Ascending aorta (tissue), 2 donors: ENCODE results near the gene NCOA1. TPM values are rescaled to one million over a fixed set of nuclear protein-coding genes. Genes with fewer than 3 reads are reported as not detected.
"Not testable (repeated sequence)": the region's sequence is repeated elsewhere in the genome, so short reads cannot be mapped to it uniquely, and the experiment has no call there.

Source experiments
- DNase-seq, 2 donors: peaks; one replicate each; pipeline ENCODE4 v3.0.0-alpha.2; 2019; ENCODE audit warnings: low spot score in 2 of 2
- H3K27ac ChIP-seq, 2 donors: fragments of 200-600 bp; sonication (generic); one replicate each; pipeline ENCODE4 v1.5.1; 2016 to 2017; ENCODE audit warnings: mild to moderate bottlenecking in 1 of 2
- H3K27me3 ChIP-seq: fragments of 200-600 bp; sonication (generic); one replicate; pipeline ENCODE4 v1.5.1; 2017
- H3K36me3 ChIP-seq, 2 donors: fragments of 200-600 bp; sonication (generic); one replicate each; pipeline ENCODE4 v1.5.1; 2016
- H3K4me1 ChIP-seq, 2 donors: fragments of 200-600 bp; sonication (generic); one replicate each; pipeline ENCODE4 v1.5.1; 2016 to 2017; ENCODE audit warnings: mild to moderate bottlenecking in 1 of 2
- H3K4me3 ChIP-seq, 2 donors: fragments of 200-600 bp; sonication (generic); one replicate each; pipeline ENCODE4 v1.5.1; 2016 to 2017; ENCODE audit warnings: mild to moderate bottlenecking in 1 of 2
- H3K9me3 ChIP-seq, 2 donors: fragments of 200-600 bp; sonication (generic); one replicate each; pipeline ENCODE4 v1.5.1; 2016
- CTCF ChIP-seq, 3 experiments: fragments of 200-600 bp in 2 of 3; fragments of 450-650 bp in 1 of 3; sonication (generic) in 2 of 3; IDR thresholded peaks; one replicate each; pipeline ENCODE4 v1.5.1; 2016 to 2019; ENCODE audit warnings: antibody characterized with exemption in 3 of 3, mild to moderate bottlenecking in 1 of 3, moderate library complexity in 1 of 3
- intact Hi-C: fragments of 100-400 bp; cut with DNase I; formaldehyde crosslinking; loops from one replicate; pipeline ENCODE4 v1.15.1; 2023
- total RNA-seq: library from RNA; depleted of rRNA; stranded (reverse); fragments of >200 nt; gene quantifications from one replicate; pipeline ENCODE4 v1.1.0, GENCODE V29; 2016

NCOA1 gene
- total RNA-seq, 1 donor from 2014 or later = 19.3 TPM

GRCh38 chr2:24478243-24478642, 12.8 kb upstream of the NCOA1 start:
- Histone ChIP-seq H3K4me3 (no peak overlapping the region), H3K9me3 (no peaks in the 10 kb centered on the region), H3K4me1 (no peaks in the 10 kb centered on the region), H3K36me3 (no peaks in the 10 kb centered on the region), H3K27ac (no peak overlapping the region), H3K27me3 (no peaks in the 10 kb centered on the region)
- no peak for DNase-seq
- TF ChIP-seq CTCF (IDR thresholded peaks at IDR 0.05) = no peak
- intact Hi-C loops = no loop called here

- H3K9me3 ChIP-seq = no peaks in the 10 kb centered on the region
- no peak overlapping the region for H3K27ac ChIP-seq
- H3K36me3 ChIP-seq = no peaks in the 10 kb centered on the region
- DNase-seq = no peak
- H3K4me3 ChIP-seq = no peak overlapping the region
- H3K27me3 ChIP-seq = no peaks in the 10 kb centered on the region
- TF ChIP-seq CTCF (IDR thresholded peaks at IDR 0.05) = no peak
- intact Hi-C loops = no loop called here
- no peaks in the 10 kb centered on the region for H3K4me1 ChIP-seq
These were observed 10.8 kb upstream of the NCOA1 start for GRCh38 chr2:24480245-24480644.

GRCh38 chr2:24482251-24482971, 8.6 kb upstream of the NCOA1 start:
- no peaks in the 10 kb centered on the region for H3K36me3 ChIP-seq
- intact Hi-C loops = no loop called here

GRCh38 chr2:24482972-24483300, 8.1 kb upstream of the NCOA1 start:
- DNase-seq = no peak
- H3K27me3 ChIP-seq = no peaks in the 10 kb centered on the region
- H3K4me3 ChIP-seq = no peak overlapping the region
- no peak for TF ChIP-seq CTCF (IDR thresholded peaks at IDR 0.05)
- no peak overlapping the region for H3K27ac ChIP-seq
- H3K9me3 ChIP-seq = no peaks in the 10 kb centered on the region
- intact Hi-C loops = no loop called here
- H3K4me1 ChIP-seq = no peaks in the 10 kb centered on the region
- no peaks in the 10 kb centered on the region for H3K36me3 ChIP-seq

More at GRCh38 chr2:24482251-24482971, 8.6 kb upstream of the NCOA1 start:
- Histone ChIP-seq H3K27me3 (no peaks in the 10 kb centered on the region), H3K4me3 (no peak overlapping the region), H3K4me1 (no peaks in the 10 kb centered on the region), H3K9me3 (no peaks in the 10 kb centered on the region), H3K27ac (no peak overlapping the region)
- no peak for TF ChIP-seq CTCF (IDR thresholded peaks at IDR 0.05)
- DNase-seq = no peak

GRCh38 chr2:24484677-24485076, 6.4 kb upstream of the NCOA1 start:
- H3K27ac ChIP-seq, H3K4me1 ChIP-seq, H3K4me3 ChIP-seq, DNase-seq, H3K27me3 ChIP-seq, H3K36me3 ChIP-seq, H3K9me3 ChIP-seq, intact Hi-C loops: not testable (repeated sequence)

- H3K9me3 ChIP-seq = no peaks in the 10 kb centered on the region
- H3K36me3 ChIP-seq = no peaks in the 10 kb centered on the region
- H3K27me3 ChIP-seq = no peaks in the 10 kb centered on the region
- H3K4me3 ChIP-seq = no peak overlapping the region
- TF ChIP-seq CTCF (IDR thresholded peaks at IDR 0.05) = no peak
- H3K27ac ChIP-seq = no peak overlapping the region
- DNase-seq = no peak
- peaks cover 0 to 3% of the 10 kb centered on the region in 2 donors for H3K4me1 ChIP-seq
- intact Hi-C loops = no loop called here
These were observed 5.9 kb upstream of the NCOA1 start for GRCh38 chr2:24485197-24485596.
